ENCODE measurements around the gene SLC39A5. TPM values are rescaled to one million over a fixed set of nuclear protein-coding genes. Genes with fewer than 3 reads are reported as not detected.

Gene SLC39A5
- total RNA-seq, 1 experiment from 2014 or later: not detected

- H4K91ac ChIP-seq (ENCODE audit: insufficient read length, low read depth, low read length): no peak overlapping the region
- Mint-ChIP-seq H3K27ac (peak overlapping the region; percentile 40 to 85 (median 50); a peak in 3 of 7 replicates), H3K36me3 (ENCODE audit: insufficient read depth in 1 of 3, low read depth in 3 of 3) (peaks cover 36 to 60% (median 59%) of the 10 kb centered on the region in 3 experiments), H3K4me1 (peaks cover 7 to 9% of the 10 kb centered on the region in 2 experiments), H3K27me3 (ENCODE audit: low read depth) (no peaks in the 10 kb centered on the region; the same call in 1 of the 2 replicates), H3K9me3 (no peaks in the 10 kb centered on the region; a peak in 1 of 5 replicates), H3K4me3 (no peak overlapping the region)
- H3K23ac ChIP-seq (ENCODE audit: insufficient read length, low read depth, low read length): no peak overlapping the region
- H2BK20ac ChIP-seq (ENCODE audit: low read depth, low read length, poor library complexity, severe bottlenecking): no peak overlapping the region
- H3K14ac ChIP-seq (ENCODE audit: insufficient read depth, low read length): no peak overlapping the region
- no peak overlapping the region for H3K27ac ChIP-seq (ENCODE audit: insufficient read length, low read depth, low read length)
- no peaks in the 10 kb centered on the region; the same call in 1 of the 2 replicates for H3K79me2 ChIP-seq (ENCODE audit: insufficient read depth, low read length)
- H4K8ac ChIP-seq (replicated peaks; ENCODE audit: insufficient read length, low read depth, low read length): no peak overlapping the region
- no peak overlapping the region for H3K9ac ChIP-seq (ENCODE audit: extremely low read depth, insufficient read length, low read length)
- no peak overlapping the region for H3K18ac ChIP-seq (ENCODE audit: insufficient read length, low read depth, low read length)
- no peak overlapping the region for H3K56ac ChIP-seq (ENCODE audit: insufficient read length, low read depth, low read length)
- H3K4me1 ChIP-seq (ENCODE audit: insufficient read depth, low read length): no peaks in the 10 kb centered on the region
- no peaks in the 10 kb centered on the region for H3K27me3 ChIP-seq (ENCODE audit: insufficient read depth, low read length)
- H3K4ac ChIP-seq (ENCODE audit: low read depth, low read length): no peak overlapping the region
- H2AFZ ChIP-seq (ENCODE audit: low read length): no peak overlapping the region
- no peak for DNase-seq
- H3K23me2 ChIP-seq (ENCODE audit: insufficient read length, low read depth, low read length, poor library complexity, severe bottlenecking): peaks cover 8% of the 10 kb centered on the region
- H2BK5ac ChIP-seq (ENCODE audit: insufficient read length, low read length): no peak overlapping the region
- H2AK5ac ChIP-seq (ENCODE audit: insufficient read length, low read length): no peak overlapping the region
- no peak overlapping the region for H2BK12ac ChIP-seq (ENCODE audit: insufficient read length, low read depth, low read length)
- no peak overlapping the region for H2BK120ac ChIP-seq (ENCODE audit: low read depth, low read length, poor library complexity, severe bottlenecking)
- no peak overlapping the region for H4K5ac ChIP-seq (ENCODE audit: insufficient read length, low read depth, low read length)
- H3K9me3 ChIP-seq (ENCODE audit: control insufficient read depth, low read depth, low read length): no peaks in the 10 kb centered on the region
- no peaks in the 10 kb centered on the region for H4K20me1 ChIP-seq (ENCODE audit: control insufficient read depth, insufficient read depth, insufficient read length)
- no peak overlapping the region for H2BK15ac ChIP-seq (ENCODE audit: low read depth, low read length)
- WGBS (ENCODE audit: extremely low coverage, insufficient read length, low lambda C conversion rate): no CpG with 5 or more reads among the region's 3 CpGs
- H3K79me1 ChIP-seq (ENCODE audit: insufficient read depth, low read depth, low read length, poor library complexity, severe bottlenecking): peaks cover 3% of the 10 kb centered on the region
- no peak overlapping the region for H3T11ph ChIP-seq (ENCODE audit: low read length)
- TF ChIP-seq CTCF (conservative IDR thresholded peaks at IDR 0.05): no peak
- H3K4me2 ChIP-seq (ENCODE audit: insufficient read depth, insufficient read length, low read length): no peak overlapping the region
Measured at GRCh38 chr12:56216461-56216860, 13.4 kb upstream of the SLC39A5 start.

All from H9 (cell line).